IgD-negative memory B cell (primary cell): ENCODE measurements around the gene SFTPA1. TPM values are rescaled to one million over a fixed set of nuclear protein-coding genes. Genes with fewer than 3 reads are reported as not detected.
A peak's percentile ranks its signal among the peaks of the same experiment; 100 is the strongest.
"Not testable (repeated sequence)": the region's sequence is repeated elsewhere in the genome, so short reads cannot be mapped to it uniquely, and the experiment has no call there.

Source experiments
- H3K27ac Mint-ChIP-seq, 3 donors: one replicate each; pipeline ENCODE4 v1.8.0; 2020 to 2022; ENCODE audit warnings: mild to moderate bottlenecking in 3 of 3, mixed read lengths in 3 of 3, moderate library complexity in 1 of 3
- H3K27me3 Mint-ChIP-seq: one replicate; pipeline ENCODE4 v1.8.0; 2021; ENCODE audit warnings: mixed read lengths
- H3K36me3 Mint-ChIP-seq: one replicate; pipeline ENCODE4 v1.8.0; 2020; ENCODE audit warnings: mild to moderate bottlenecking, mixed read lengths
- H3K4me1 Mint-ChIP-seq, 3 donors: one replicate each; pipeline ENCODE4 v1.8.0; 2020 to 2022; ENCODE audit warnings: mixed read lengths in 3 of 3, mild to moderate bottlenecking in 1 of 3
- H3K4me3 Mint-ChIP-seq, 4 donors: one replicate each; pipeline ENCODE4 v1.8.0; 2020 to 2022; ENCODE audit warnings: mild to moderate bottlenecking in 4 of 4, mixed read lengths in 4 of 4, moderate library complexity in 3 of 4
- H3K9me3 Mint-ChIP-seq, 3 donors: one replicate each; pipeline ENCODE4 v1.8.0; 2020 to 2021; ENCODE audit warnings: mixed read lengths in 3 of 3, mild to moderate bottlenecking in 1 of 3
- polyA plus RNA-seq: library from polyadenylated mRNA; unstranded; fragments of 300-500 nt; fragmentation: Illumina TruSeq; gene quantifications from one replicate; pipeline ENCODE4 v1.2.3, GENCODE V29; 2021

Gene SFTPA1
- polyA plus RNA-seq, 1 donor from 2014 or later = not detected

DNA sequence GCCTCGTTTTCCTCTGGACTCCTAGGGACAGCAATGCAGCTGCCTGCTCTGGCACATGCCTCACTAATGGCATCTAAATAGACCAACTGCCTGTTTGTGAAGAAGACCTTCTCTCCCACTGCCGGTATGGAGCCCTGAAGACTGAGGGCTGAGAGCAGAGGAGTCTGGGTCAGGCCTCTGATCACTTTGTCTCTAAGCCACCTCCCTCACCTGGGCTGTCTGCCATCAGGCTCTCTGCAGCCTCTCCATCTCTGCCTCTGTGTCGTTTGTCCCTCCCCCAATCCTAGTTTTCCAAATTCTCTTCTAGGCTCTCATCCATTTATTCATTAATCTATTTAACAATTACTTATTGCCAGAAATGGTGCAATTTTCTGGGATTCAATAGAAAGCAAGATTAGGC is 15.2 kb upstream of the SFTPA1 start:
- H3K36me3 Mint-ChIP-seq = peaks cover 3% of the 10 kb centered on the region
- peaks cover 4 to 17% (median 8%) of the 10 kb centered on the region in 3 donors for H3K9me3 Mint-ChIP-seq
- no peaks in the 10 kb centered on the region for H3K4me1 Mint-ChIP-seq
- no peak overlapping the region for H3K27ac Mint-ChIP-seq
- H3K27me3 Mint-ChIP-seq = peaks cover 7% of the 10 kb centered on the region
- no peak overlapping the region for H3K4me3 Mint-ChIP-seq

DNA sequence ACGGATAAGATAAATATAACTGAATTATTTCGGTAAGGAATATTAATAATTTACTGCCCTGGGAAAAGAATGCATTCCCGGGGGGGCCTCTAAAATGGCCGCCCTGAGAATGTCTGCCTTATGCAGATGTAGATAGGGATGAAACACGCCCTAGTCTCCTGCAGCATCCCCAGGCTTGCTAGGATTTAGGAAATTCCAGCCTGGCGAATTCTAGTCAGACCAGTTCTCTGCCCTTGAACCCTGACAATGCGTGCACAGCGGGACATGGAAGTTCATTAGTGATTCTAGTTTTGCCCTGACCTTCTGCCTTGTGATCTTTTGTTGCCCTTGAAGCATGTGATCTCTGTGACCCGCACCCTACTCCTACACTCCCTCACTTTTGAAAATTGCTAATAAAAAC is 11.1 kb upstream of the SFTPA1 start:
- H3K4me1 Mint-ChIP-seq, H3K36me3 Mint-ChIP-seq, H3K27me3 Mint-ChIP-seq, H3K27ac Mint-ChIP-seq: not testable (repeated sequence)
- Mint-ChIP-seq H3K4me3 (peak overlapping the region in 1 of 4 donors; percentile 64), H3K9me3 (peaks cover 4 to 17% (median 8%) of the 10 kb centered on the region in 3 donors)

DNA sequence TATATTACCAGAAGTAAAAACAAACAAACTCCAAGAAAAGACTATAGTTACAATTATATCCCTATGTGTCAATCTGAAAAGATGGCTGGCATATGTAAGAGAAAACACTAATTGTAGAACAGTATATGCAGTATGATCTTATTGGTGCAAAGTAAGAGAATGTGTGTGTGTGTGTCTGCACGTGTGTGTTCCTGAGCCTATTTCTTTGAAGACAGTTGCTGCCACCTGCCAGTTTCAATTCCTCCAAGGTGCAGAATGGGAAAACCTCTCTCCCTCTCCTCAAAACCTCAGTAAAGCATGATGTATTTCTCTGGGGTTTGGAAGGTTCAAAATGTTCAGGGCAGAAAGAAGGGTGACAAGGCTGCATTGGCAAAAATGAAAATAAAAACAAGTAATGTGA is 8.8 kb upstream of the SFTPA1 start:
- Mint-ChIP-seq H3K4me3 (no peak overlapping the region), H3K27ac (peak overlapping the region in 1 of 3 donors; percentile 18), H3K9me3 (peaks cover 2 to 17% (median 6%) of the 10 kb centered on the region in 3 donors), H3K36me3 (peaks cover 3% of the 10 kb centered on the region), H3K4me1 (peaks cover 0 to 3% (median 3%) of the 10 kb centered on the region in 3 donors), H3K27me3 (peaks cover 1% of the 10 kb centered on the region)

DNA sequence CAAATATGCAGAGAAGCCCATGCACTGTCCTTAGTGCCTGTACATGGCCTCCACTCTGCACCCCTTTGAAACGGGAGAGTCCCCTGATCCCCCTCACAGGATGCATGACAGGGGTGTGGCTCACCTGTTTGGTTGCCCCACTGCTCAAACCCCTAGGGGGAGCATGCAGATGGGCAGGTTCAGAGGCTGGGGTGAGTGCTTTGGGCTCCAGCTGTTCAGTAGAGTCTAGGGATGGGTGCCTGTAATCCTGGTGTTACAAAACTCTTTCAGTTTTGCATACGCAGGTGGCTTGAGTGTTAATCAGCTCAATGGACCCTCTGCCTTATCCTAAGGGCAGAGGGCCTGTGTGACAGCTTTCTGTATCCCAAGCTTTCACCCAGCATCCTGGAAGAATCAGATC is 7.8 kb upstream of the SFTPA1 start:
- H3K4me3 Mint-ChIP-seq = no peak overlapping the region
- H3K27me3 Mint-ChIP-seq = peaks cover 1% of the 10 kb centered on the region
- H3K9me3 Mint-ChIP-seq = peaks cover 0 to 8% (median 3%) of the 10 kb centered on the region in 3 donors
- no peak overlapping the region for H3K27ac Mint-ChIP-seq
- H3K4me1 Mint-ChIP-seq = peaks cover 0 to 3% (median 3%) of the 10 kb centered on the region in 3 donors
- no peaks in the 10 kb centered on the region for H3K36me3 Mint-ChIP-seq

DNA sequence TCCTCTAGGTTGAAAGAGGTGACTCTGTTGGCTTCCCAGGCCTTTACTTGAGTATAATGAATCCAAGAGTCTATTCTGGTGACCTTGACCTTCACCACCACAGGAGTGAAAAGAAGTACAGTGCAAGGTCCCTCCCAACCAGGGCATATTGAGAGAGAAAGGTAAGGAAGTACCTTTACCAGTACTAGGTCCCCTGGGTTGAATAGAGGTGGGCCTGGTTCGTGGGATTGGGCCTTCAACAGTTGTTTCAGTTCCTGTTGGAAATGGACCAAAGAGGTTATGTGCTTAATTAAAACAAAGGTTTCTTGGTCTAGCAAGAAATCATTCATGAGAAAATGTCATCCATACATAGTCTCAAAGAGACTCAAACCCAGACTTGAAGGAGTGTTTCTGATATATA is 6.4 kb upstream of the SFTPA1 start:
- Mint-ChIP-seq H3K4me1 (peaks cover 0 to 3% (median 3%) of the 10 kb centered on the region in 3 donors), H3K27me3 (peaks cover 1% of the 10 kb centered on the region), H3K36me3 (peaks cover 1% of the 10 kb centered on the region), H3K4me3 (no peak overlapping the region), H3K9me3 (no peaks in the 10 kb centered on the region), H3K27ac (no peak overlapping the region)

DNA sequence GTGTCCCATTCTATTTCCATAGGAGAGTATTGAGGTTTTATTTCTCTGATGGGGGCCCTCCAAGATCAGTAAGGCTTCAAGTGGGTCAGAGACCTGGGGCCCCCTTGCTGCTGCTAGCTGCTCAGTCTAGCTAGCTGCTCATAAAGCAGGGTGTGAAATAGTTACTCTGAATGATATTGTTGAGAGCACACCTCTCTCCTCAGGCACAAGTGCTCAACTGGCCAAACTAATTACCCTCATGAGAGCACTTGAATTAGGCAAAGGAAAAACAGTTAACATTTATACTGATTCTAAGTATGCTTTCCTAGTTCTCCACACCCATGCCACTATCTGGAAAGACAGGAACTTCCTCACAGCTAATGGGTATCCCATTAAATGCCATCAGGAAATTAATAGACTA is 5.4 kb upstream of the SFTPA1 start:
- H3K36me3 Mint-ChIP-seq = peaks cover 1% of the 10 kb centered on the region
- no peaks in the 10 kb centered on the region for H3K9me3 Mint-ChIP-seq
- no peak overlapping the region for H3K4me3 Mint-ChIP-seq
- peaks cover 0 to 3% (median 3%) of the 10 kb centered on the region in 3 donors for H3K4me1 Mint-ChIP-seq
- peaks cover 1% of the 10 kb centered on the region for H3K27me3 Mint-ChIP-seq
- peak overlapping the region in 1 of 3 donors; percentile 65 for H3K27ac Mint-ChIP-seq

DNA sequence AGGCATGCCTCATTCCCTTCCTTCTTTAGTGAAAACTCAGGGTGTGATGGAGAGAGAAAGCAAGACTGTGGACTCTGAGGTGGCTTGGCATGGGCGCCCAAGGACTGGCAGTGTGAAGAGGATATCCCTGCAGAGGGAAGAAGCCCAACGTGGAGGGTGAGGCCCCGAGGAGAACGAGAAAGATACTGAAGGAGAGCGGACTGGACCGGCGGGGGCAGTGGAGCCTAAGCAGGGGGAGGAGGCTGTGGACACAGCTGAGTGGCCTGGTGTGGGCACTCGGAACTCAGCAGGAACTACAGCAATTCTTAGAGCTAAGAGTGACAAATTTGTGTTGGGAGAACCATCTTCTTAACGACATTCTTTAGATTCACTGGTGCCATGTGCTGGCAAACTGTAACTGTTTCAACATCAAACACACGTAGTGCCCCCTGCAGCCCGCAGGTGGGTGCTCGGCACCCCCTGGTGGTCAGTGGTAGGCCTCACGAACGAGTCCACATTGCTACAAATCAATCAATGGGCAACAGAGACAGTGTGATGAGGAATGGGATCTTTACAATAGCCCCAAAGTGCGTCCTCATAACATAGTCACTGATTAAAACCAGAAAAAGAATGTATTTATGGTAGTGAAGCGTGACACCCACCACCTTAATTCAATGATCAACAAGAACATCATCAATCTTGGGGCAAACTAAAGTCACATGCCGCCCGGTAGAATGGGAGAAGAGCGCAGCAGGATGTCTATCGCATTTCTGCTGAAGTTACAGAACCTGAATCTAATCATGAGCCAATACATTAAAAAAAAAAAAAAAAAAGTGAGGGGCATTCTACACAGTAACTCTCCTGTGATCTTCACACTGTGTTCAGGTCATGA is 2.0 kb upstream of the SFTPA1 start:
- Mint-ChIP-seq H3K27ac (no peak overlapping the region), H3K4me1 (no peaks in the 10 kb centered on the region)

DNA sequence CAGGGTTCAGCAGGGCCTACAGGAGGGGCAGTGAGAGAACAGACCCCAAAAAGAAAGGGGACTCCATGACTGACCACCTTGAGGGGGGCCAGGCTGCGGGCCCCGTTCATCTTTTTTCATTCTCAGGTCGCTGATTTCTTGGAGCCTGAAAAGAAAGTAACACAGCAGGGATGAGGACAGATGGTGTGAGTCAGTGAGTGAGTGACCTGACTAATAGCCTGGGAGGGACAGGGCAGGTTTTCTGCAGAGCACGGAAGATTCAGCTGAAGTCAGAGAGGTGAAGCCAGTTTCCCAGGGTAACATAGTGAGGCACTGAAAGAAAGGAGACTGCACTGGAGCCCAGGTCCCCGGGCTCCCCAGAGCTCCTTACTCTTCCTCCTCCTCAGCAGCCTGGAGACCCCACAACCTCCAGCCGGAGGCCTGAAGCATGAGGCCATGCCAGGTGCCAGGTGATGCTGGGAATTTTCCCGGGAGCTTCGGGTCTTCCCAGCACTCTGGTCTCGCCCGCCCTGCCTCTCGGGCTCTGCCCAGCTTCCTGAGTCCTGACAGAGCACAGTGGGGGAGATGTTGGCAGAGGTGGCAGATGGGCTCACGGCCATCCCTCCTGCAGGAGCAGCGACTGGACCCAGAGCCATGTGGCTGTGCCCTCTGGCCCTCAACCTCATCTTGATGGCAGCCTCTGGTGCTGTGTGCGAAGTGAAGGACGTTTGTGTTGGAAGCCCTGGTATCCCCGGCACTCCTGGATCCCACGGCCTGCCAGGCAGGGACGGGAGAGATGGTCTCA is 646 bp downstream of the SFTPA1 start:
- not testable (repeated sequence) for H3K27ac Mint-ChIP-seq, H3K9me3 Mint-ChIP-seq, H3K36me3 Mint-ChIP-seq, H3K27me3 Mint-ChIP-seq, H3K4me1 Mint-ChIP-seq, H3K4me3 Mint-ChIP-seq

More for the DNA sequence above, 2.0 kb upstream of the SFTPA1 start:
- Mint-ChIP-seq H3K27me3 (peaks cover 1% of the 10 kb centered on the region), H3K4me3 (no peak overlapping the region), H3K36me3 (peaks cover 1% of the 10 kb centered on the region), H3K9me3 (no peaks in the 10 kb centered on the region)

DNA sequence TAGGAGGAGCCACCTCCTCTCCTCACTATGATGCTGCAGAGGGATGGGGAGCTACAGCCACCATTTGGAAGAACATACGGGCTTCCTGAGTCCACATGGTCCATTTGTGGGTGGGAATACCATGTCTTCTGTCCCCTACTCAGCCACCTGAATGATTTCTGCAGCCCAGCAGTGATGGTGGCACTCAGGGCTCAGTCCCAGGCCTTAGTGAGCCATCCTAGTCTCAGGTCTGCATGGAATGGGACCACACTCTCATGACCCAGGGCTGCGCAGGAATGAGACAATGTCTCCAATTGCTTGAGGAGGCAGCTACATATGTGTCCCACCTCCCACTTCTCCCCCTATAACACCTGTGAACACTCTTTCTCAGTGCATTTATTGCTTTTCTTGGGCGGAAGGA is 4.8 kb downstream of the SFTPA1 start:
- no peak overlapping the region for H3K4me3 Mint-ChIP-seq
- H3K4me1 Mint-ChIP-seq = no peaks in the 10 kb centered on the region
- H3K27ac Mint-ChIP-seq = no peak overlapping the region
- H3K9me3 Mint-ChIP-seq = no peaks in the 10 kb centered on the region
- H3K27me3 Mint-ChIP-seq = peaks cover 4% of the 10 kb centered on the region
- H3K36me3 Mint-ChIP-seq = no peaks in the 10 kb centered on the region

DNA sequence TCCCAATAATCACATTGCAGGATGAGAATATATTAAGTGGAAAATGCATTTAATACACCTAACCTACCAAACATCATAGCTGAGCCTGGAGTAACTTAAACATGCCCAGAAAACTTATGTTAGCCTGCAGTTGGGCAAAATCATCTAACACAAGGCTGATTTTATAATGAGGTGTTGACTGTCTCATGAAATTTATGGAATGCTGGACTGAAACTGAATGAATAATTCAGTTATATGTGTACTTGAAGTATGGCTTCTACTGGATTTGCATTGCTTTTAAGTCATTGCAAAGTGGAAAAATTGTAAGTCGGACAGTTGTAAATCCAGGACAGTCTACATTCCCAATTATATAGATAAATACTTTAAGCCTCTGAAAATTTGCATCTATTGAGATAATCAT is 5.4 kb downstream of the SFTPA1 start:
- Mint-ChIP-seq H3K36me3 (no peaks in the 10 kb centered on the region), H3K9me3 (no peaks in the 10 kb centered on the region), H3K4me3 (no peak overlapping the region), H3K27me3 (peaks cover 4% of the 10 kb centered on the region), H3K27ac (no peak overlapping the region), H3K4me1 (no peaks in the 10 kb centered on the region)

DNA sequence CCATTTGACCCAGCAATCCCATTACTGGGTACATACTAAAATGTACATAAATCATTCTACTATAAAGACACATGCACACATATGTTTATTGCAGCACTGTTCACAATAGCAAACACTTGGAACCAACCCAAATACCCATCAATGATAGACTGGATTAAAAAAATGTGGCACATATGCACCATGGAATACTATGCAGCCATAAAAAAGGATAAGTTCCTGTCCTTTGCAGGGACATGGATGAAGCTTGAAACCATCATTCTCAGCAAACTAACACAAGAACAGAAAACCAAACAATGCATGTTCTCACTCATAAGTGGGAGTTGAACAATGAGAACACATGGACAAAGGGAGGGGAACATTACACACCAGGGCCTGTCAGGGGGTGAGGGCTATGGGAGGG is 12.9 kb downstream of the SFTPA1 start:
- not testable (repeated sequence) for H3K4me3 Mint-ChIP-seq, H3K27ac Mint-ChIP-seq, H3K36me3 Mint-ChIP-seq, H3K27me3 Mint-ChIP-seq, H3K4me1 Mint-ChIP-seq
- peaks cover 5 to 15% (median 6%) of the 10 kb centered on the region in 3 donors for H3K9me3 Mint-ChIP-seq

DNA sequence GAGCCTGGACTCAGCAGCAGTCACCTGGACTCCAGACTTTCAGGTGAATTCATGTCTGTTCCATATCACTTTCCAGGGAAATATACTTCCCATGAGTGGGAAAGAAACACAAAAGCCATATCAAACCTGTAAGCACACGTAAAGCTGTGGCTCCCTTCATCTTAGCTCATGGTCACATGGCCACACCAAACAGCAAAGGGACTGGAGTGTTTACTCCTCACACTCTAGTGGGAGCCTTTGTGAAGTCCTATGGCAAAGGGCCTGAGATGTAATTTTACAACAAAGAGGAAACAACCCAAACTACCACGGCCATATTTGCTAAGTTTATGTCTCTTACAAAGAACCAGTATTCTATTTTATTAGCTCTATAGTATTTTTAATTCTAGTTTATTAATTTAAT is 16.3 kb downstream of the SFTPA1 start:
- Mint-ChIP-seq H3K4me3 (no peak overlapping the region), H3K36me3 (no peaks in the 10 kb centered on the region), H3K27ac (peak overlapping the region in 1 of 3 donors; percentile 14), H3K27me3 (peaks cover 7% of the 10 kb centered on the region), H3K4me1 (no peaks in the 10 kb centered on the region), H3K9me3 (peaks cover 5 to 15% (median 6%) of the 10 kb centered on the region in 3 donors)

DNA sequence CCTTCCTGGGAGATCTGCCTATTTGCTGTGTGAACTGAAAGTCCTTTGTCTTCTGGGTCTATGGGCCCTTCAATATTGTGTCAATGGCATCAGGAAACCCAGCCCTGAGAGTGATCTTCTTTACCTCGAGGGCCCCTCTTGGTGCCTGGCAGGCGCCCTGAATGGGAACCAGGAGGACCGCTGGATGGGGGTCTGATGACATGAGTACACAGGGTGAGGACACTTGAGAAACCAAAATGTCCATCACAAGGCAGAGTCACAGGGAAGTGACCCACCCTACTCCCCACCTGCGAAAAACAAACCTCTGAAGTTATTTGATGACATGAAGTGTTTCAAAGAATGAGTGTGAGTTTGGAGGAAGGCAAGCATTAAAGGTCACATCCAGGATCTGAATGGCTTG is 17.3 kb downstream of the SFTPA1 start:
- no peak overlapping the region for H3K27ac Mint-ChIP-seq
- no peak overlapping the region for H3K4me3 Mint-ChIP-seq

DNA sequence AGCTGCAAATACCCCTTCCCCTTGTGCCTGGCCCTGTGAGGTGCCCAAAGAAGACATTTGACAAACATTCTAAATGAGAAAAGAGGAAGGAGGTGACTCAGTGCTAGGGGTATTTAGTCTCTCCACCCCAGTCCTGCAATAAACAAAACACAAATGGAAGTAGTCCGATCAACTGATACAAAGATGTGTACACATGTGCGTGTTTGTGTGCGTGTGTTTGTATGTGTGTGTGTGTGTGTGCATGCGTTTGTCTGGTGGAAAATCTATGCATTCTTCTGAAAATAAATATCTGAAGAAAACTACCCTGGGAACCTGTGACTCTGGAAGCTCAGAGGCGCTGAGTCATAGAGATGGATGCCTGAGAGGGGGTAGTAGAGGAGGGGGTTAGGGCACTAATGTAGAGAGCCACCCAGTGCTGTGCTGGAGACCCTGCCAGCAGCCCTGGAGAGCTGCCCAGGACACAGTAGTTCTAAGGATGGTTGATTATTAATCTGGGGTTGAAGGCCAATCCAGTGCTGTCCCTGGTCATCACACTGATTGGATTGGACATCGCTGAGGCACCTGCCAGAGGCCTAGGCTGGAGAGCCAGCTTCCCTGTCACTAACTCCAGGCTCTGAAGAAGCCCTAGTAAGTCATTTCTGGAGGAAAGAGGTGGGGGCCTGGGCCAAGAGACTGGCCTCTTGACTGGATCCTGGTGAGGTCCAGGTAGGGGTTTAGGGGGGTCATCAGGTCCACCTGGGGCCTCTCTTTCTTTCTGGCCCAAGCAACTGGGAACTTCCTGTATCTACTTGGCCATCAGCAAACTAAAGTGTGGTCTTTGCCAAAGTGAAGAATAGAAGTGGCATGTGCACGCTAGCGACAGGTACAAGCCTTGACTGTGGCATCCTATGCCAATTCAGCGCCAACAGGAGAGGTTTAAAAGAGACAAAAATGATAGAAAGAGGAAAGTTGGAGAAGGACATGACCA is 18.5 kb downstream of the SFTPA1 start:
- Mint-ChIP-seq H3K27me3 (peaks cover 7% of the 10 kb centered on the region), H3K27ac (no peak overlapping the region), H3K9me3 (peaks cover 4 to 6% (median 5%) of the 10 kb centered on the region in 3 donors), H3K4me1 (no peaks in the 10 kb centered on the region), H3K4me3 (no peak overlapping the region), H3K36me3 (no peaks in the 10 kb centered on the region)

More for the DNA sequence above, 17.3 kb downstream of the SFTPA1 start:
- Mint-ChIP-seq H3K9me3 (peaks cover 5 to 13% (median 6%) of the 10 kb centered on the region in 3 donors), H3K36me3 (no peaks in the 10 kb centered on the region), H3K27me3 (peaks cover 7% of the 10 kb centered on the region), H3K4me1 (no peaks in the 10 kb centered on the region)
